HG02623 (cell line): ENCODE data around the gene AIFM1.

Source experiments
- ATAC-seq: cut with Tn5 transposase; IDR thresholded peaks from one replicate; pipeline ENCODE4 v1.9.1; 2021; ENCODE audit warnings: moderate library complexity; ENCODE audit not compliant: unreplicated experiment

The AIFM1 gene

GRCh38 chrX:130097507-130098209, 68.0 kb downstream of the AIFM1 start:
- no peak for ATAC-seq

- ATAC-seq: no peak
Observed at GRCh38 chrX:130095249-130096030, 70.2 kb downstream of the AIFM1 start.

GRCh38 chrX:130094696-130095095, 70.9 kb downstream of the AIFM1 start:
- ATAC-seq: no peak

- ATAC-seq: no peak
Observed at GRCh38 chrX:130093271-130093670, 72.4 kb downstream of the AIFM1 start.

GRCh38 chrX:130091980-130092522, 73.6 kb downstream of the AIFM1 start:
- peak; percentile 99 for ATAC-seq

- ATAC-seq: no peak
Observed at GRCh38 chrX:130090364-130090763, 75.3 kb downstream of the AIFM1 start.

GRCh38 chrX:130086447-130087206, 79.0 kb downstream of the AIFM1 start:
- peak; percentile 33 for ATAC-seq

- no peak for ATAC-seq
Observed at GRCh38 chrX:130085551-130086446, 79.8 kb downstream of the AIFM1 start.

GRCh38 chrX:130084631-130085237, 80.9 kb downstream of the AIFM1 start:
- peak; percentile 38 for ATAC-seq

GRCh38 chrX:130083656-130084382, 81.8 kb downstream of the AIFM1 start:
- no peak for ATAC-seq

- no peak for ATAC-seq
Observed at GRCh38 chrX:130083107-130083490, 82.5 kb downstream of the AIFM1 start.

- ATAC-seq: peak; percentile 55
Observed at GRCh38 chrX:130082244-130083106, 83.2 kb downstream of the AIFM1 start.

GRCh38 chrX:130081421-130082045, 84.1 kb downstream of the AIFM1 start:
- no peak for ATAC-seq

- ATAC-seq: no peak
Observed at GRCh38 chrX:130080791-130081367, 84.8 kb downstream of the AIFM1 start.

- ATAC-seq: no peak
Observed at GRCh38 chrX:130079824-130080406, 85.7 kb downstream of the AIFM1 start.
